GM21576 (cell line): ENCODE data around the gene PPP2R5D.
"Not testable (repeated sequence)": the region's sequence is repeated elsewhere in the genome, so short reads cannot be mapped to it uniquely, and the experiment has no call there.

ENCODE experiments used
- ATAC-seq: cut with Tn5 transposase; IDR thresholded peaks from one replicate; pipeline ENCODE4 v1.9.1; 2021; ENCODE audit warnings: mild to moderate bottlenecking, moderate library complexity; ENCODE audit not compliant: unreplicated experiment

Gene PPP2R5D

GRCh38 chr6:42988486-42989020 lies 4.2 kb downstream of the PPP2R5D start:
- ATAC-seq, result no peak

DNA sequence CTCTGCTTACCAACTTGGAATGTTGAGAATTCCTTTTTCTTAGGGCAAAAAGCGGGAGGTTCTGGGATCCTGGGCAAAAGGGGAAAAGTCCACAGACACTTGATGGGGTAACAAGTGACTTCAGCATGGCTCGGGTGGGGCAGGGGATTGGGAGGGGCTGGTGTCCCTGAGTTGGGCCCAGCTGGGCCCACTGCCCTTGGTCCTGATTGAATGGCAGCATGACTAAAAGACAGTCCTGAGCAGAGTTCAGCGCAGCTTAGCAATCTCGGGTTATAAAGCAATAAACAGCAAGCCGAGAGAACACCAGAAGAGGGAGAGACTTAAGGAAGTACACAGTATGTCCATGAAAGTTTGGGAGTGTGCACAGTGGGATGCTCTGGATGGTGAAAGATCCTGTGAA lies 5.6 kb downstream of the PPP2R5D start:
- no peak for ATAC-seq

DNA sequence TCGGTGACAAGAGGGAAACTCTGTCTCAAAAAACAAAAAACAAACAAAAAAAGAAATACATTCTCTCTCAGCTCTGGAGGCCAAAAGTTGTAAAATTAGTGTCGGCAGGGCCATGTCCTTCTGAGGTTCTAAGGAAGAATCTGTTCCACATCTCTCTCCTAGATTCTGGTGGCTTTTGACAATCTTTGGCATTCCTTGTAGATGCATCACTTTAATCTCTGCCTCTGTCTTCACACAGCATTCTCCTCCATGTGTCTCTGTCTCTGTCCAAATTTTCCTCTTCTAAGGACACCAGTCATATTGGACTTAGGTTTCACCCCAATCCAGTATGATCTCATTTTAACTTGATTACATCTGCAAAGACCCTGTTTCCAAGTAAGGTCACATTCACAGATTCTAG lies 9.1 kb downstream of the PPP2R5D start:
- ATAC-seq, result no peak

GRCh38 chr6:42996513-42996912 lies 12.1 kb downstream of the PPP2R5D start:
- ATAC-seq, result no peak

- ATAC-seq, result not testable (repeated sequence)
Measured at GRCh38 chr6:42998205-42998604, 13.8 kb downstream of the PPP2R5D start.

DNA sequence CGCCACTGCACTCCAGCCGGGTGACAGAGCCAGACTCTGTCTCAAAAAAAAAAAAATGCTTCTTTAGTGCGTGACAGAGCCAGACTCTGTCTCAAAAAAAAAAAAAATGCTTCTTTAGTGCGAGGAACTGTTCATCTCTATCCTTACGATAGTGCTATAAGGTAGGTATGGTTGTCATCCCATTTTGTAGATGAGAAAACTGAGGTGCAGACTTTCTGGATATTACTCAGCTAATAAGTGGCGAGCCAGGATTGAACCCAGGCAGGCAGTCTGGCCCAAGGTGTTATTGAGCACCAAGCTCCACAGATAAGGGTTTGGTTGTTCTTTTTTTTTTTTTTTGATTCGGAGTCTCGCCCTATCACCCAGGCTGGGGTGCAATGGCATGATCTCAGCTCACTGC lies 17.5 kb downstream of the PPP2R5D start:
- no peak for ATAC-seq

GRCh38 chr6:43005844-43006243 lies 21.5 kb downstream of the PPP2R5D start:
- ATAC-seq, result no peak

DNA sequence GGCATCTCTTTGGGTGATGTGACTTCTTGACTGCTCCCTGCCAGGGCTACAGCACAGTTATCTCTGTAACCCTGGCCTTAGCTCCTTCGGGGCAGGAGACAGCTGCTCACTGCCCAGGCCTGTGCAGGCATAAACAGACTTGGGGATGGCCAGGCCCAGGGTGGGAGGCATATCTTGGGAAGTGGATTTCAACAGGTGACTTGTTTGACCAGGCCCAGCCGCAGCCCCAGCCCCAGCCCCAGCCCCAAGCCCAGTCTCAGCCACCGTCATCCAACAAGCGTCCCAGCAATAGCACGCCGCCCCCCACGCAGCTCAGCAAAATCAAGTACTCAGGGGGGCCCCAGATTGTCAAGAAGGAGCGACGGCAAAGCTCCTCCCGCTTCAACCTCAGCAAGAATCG lies 21.9 kb downstream of the PPP2R5D start:
- ATAC-seq, result no peak

DNA sequence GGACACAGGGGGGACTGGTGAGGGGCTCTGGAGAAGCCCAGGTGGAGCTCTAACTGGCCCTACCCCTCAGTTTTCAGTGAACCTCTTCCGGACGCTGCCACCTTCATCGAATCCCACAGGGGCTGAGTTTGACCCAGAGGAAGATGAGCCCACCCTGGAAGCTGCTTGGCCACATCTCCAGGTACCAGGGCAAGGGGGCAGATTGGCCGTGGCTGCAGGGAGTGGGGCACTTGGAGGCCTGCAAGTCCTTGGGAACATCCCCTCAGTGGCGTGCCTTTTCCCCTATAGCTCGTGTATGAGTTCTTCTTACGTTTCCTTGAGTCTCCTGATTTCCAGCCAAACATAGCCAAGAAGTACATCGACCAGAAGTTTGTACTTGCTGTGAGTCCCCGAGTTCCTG lies 22.8 kb downstream of the PPP2R5D start:
- ATAC-seq, result no peak

DNA sequence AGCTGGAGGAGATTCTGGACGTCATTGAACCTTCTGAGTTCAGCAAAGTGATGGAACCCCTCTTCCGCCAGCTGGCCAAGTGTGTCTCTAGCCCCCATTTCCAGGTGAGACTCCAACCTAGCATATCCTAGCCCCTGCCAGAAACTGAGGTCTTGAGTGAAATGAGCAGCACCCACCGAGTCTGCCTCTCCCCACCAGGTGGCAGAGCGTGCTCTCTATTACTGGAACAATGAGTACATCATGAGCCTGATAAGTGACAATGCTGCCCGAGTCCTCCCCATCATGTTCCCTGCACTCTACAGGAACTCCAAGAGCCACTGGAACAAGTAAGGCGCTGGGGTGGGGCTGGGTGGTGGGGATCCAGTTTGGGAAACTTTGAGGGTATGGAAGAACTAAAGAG lies 24.8 kb downstream of the PPP2R5D start:
- ATAC-seq, result no peak

DNA sequence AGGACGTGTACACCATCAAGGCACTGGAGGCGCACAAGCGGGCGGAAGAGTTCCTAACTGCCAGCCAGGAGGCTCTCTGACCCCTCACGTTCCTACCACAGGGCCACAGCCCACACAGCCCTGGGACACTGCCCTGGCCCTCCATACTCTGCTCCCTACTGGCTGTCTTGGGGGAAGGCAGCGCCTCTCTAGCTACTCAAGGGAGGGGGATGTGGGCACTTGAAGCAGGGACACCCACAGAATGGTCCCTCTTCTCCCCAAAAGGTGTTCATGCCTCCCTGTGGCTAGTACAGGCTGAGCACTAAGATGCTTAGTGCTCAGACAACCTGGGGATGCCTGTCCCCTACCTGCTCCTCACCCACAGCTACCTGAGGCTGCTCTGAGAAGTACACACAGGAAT lies 26.8 kb downstream of the PPP2R5D start:
- no peak for ATAC-seq

DNA sequence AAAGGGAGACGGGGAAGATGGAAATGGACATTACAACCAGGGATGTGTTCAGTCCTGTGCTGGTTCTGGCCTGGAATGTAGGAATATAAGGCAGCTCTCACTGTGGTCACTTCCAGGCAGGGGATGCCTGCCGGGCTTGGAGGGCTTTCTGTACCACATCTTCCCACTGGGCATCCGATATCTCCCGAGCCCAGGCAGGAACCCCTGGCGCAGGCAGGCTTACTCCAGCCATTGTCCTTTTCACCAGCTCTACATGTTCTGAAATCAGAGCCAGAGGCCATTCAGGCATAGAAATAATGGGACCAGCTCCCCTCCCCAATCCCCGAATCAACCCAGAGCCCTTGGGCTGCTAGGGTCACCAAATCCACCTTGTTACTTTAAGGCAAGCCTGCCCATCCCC lies 28.0 kb downstream of the PPP2R5D start:
- no peak for ATAC-seq

GRCh38 chr6:43013097-43013842 lies 28.9 kb downstream of the PPP2R5D start:
- peak; percentile 4 for ATAC-seq

GRCh38 chr6:43013843-43014433 lies 29.6 kb downstream of the PPP2R5D start, which contains the start of the genes KLHDC3 and MEA1:
Gene KLHDC3 (plus strand): TSS chr6:43014249. CDS start chr6:43017193, 2,944 bp downstream.
Gene MEA1 (minus strand): TSS chr6:43013946. CDS start chr6:43013813, 133 bp downstream.
- ATAC-seq, result peak; percentile 90

GRCh38 chr6:43014434-43014909 lies 30.1 kb downstream of the PPP2R5D start:
- no peak for ATAC-seq

GRCh38 chr6:43016176-43016942 lies 32.0 kb downstream of the PPP2R5D start:
- no peak for ATAC-seq

GRCh38 chr6:43016943-43017334 lies 32.6 kb downstream of the PPP2R5D start:
- ATAC-seq, result no peak

DNA sequence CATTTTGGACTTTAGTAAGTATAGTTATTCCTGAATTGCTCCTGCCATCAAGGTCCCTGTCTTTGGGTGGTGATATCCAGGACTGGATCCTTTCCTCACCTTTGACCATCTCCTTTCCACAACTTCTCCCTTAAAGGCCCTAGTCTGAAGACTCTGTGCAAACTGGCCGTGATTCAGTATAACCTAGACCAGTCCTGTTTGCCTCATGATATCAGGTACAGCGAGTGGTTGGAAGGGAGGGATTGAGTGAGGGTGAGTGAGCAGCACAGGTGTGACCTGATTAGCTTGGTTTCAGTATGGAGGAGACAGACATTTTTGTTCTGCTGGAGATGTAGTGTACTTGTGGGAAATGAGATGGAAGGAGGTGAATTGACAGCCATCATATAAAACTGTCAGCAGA lies 34.8 kb downstream of the PPP2R5D start:
- ATAC-seq, result no peak

DNA sequence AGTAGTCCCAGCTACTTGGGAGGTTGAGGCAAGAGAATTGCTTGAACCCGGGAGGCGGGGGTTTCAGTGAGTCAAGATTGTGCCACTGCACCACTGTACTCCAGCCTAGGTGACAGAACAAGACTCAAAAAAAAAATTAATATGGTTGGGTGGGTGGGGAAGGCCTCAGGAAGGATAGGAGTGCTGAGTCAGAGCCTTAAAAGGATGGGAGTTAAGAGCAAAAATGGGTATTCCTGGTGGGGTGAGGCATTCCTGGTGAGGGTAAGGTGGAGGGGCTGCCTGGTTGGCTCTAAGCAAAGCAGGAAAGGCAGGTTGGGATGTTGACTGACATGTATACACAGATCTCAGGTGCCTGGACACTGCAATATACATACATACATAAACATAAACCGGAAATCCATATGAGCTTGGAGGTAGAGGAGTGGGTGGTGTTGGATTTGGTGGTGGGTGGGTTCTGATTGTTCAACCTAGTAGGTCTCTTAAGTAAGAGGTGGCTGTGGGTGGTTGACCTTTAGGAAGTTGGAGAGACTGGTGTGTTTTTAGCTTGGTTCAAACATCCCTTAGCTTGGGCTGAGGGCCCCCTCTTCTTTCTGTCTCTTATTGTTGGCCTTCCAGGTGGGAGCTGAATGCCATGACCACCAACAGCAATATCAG lies 35.8 kb downstream of the PPP2R5D start:
- no peak for ATAC-seq

- ATAC-seq, result no peak
Measured at GRCh38 chr6:43020847-43021246, 36.5 kb downstream of the PPP2R5D start.
